HT-29 (cell line): ENCODE results near the gene GORAB. TPM values are rescaled to one million over a fixed set of nuclear protein-coding genes. Genes with fewer than 3 reads are reported as not detected.

Source experiments
- DNase-seq: peaks from one replicate; pipeline ENCODE4 v3.0.0-alpha.2; 2015; ENCODE audit warnings: low spot score
- total RNA-seq: library from RNA; depleted of rRNA; stranded (reverse); fragments of >200 nt; shearing (Covaris generic); gene quantifications from 2 replicates; pipeline ENCODE4 v1.2.3, GENCODE V29; 2014

The GORAB gene
- total RNA-seq, 1 experiment from 2014 or later = 2.6 TPM

DNA sequence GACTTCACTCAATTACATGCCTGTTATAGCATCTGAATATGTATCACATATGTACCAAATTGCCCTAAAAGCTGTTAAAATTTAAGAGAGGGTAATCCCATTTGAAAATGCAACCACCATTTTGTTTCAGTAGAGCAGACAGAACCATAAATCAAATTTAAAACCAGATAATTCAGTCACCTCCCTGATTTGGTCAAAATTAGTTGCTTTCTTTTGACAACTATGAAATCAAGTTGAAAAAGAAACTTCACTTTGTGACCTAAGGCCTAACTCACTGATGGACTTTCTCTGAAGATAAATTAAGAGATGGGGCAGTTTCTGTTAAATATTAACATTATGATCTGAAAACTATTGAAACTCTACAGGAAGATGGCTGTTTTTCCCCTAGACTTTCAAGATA lies 6.7 kb downstream of the GORAB start:
- DNase-seq = no peak

DNA sequence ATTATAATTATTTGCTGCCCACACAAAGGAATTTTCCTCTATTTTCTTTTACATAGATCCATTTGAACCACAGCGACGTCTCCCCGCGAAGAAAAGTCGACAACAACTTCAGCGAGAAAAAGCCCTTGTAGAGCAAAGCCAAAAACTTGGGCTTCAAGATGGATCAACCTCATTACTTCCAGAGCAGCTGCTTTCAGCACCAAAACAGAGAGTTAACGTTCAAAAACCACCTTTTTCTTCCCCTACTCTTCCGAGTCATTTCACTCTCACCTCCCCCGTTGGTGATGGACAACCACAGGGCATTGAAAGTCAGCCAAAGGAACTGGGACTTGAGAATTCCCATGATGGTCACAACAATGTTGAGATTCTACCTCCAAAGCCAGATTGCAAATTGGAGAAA lies 7.2 kb downstream of the GORAB start:
- DNase-seq = no peak

- no peak for DNase-seq
These were observed 12.7 kb downstream of the GORAB start for GRCh38 chr1:170544624-170545023.

- DNase-seq = no peak
These were observed 13.5 kb downstream of the GORAB start for GRCh38 chr1:170545476-170545875.

DNA sequence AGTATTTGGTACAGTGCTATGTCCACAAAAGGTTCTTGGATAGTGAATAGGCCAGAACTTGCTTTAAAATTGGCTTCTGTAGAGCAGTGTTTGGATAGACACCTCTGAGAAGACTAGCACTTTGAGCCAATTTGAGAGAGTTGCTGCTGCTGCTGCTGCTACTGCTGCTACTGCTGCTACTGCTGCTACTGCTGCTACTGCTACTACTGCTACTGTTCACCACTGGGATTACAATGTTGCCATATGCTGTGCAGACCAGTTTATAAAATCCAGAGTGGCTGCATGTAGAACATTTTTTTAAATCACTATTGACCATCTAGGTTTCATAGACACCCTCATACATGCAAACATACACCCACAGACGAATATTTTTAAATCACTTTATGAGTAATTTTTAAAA lies 15.3 kb downstream of the GORAB start:
- no peak for DNase-seq

GRCh38 chr1:170548497-170548896 lies 16.5 kb downstream of the GORAB start:
- no peak for DNase-seq

DNA sequence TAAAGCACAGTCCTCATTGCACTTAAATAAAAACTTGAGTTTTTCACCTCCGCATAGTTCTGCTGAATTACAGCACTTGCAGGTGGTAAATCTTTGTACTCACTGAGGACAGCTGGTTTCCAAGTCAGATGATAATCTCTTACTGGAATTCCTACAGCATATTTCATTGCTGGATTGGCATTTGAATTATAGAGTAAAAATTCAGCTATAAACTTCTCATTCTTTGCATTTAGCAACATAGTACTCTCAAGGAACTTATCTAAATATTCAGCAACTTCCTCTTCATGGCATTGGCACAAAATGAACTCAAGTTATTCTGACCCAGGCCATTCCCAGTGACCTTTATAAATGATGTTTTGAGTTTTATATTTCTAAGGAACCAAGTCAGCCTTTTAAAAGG lies 23.4 kb downstream of the GORAB start:
- DNase-seq = no peak

DNA sequence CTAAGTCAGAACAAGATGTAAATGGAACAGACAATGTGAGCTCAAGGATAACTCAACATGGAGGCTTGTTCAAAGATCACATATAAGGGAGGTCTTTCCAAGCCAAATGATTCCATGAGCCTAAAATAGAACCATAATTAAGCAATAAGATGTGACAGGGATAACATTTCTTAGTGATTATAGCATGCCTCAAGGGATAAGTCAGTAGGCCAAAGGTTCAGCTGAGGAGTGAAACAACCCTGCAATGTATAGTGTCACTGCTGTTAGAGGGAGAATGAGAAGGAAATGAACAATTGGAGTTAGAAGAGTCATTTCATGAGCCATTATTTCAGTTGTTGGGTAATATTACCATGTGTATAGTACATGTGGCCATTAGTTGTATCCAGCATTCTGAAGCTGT lies 25.0 kb downstream of the GORAB start:
- DNase-seq = no peak

GRCh38 chr1:170558731-170559130 lies 26.8 kb downstream of the GORAB start:
- no peak for DNase-seq

GRCh38 chr1:170559166-170559565 lies 27.2 kb downstream of the GORAB start:
- no peak for DNase-seq

DNA sequence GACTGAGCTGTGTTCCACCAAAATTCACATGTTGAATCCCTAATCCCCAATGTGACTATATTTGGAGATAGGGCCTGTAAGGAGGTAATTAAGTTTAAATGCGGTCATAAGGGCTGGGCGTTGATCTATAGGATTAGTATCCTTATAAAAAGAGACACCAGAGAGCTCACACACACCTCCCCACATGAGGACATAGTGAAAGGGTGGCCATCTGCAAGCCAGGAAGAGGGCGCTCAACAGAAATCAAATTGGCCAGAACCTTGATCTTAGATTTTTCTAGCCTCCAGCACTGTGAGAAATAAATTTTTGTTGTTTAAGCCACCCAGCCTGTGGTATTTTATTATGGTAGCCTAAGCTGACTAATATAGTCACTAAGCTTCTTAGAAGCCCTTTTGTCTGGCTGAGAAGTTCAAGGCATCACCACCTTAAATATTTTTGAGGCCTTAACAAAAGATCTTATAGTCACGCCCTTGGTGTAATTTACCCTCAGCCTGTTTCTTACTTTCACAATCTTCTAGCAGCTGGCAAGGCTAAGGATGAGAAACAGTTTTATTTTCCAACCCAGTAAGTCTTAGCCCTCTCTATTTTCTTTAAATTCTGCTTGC lies 28.8 kb downstream of the GORAB start:
- no peak for DNase-seq

- DNase-seq = peak; percentile 55
These were observed 30.8 kb downstream of the GORAB start for GRCh38 chr1:170562646-170563338.

DNA sequence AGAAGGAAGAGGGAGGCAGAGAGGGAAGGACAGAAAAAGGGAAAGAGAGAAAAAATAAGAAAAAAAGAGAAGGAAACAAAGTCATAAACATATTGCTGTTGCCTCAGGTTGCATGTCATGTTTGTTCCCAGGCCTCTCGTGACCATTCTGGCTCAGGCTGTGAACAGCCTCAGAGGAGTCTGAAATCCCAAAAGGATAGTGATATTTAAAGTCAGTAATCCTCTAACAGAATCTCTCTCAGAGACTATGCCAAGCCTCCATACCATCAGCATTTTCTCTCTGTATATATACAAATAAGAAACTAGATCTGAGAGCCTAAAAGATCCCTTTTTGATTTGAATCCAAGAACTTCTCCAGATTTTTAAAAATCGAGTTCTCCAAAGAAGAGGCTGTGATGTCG lies 35.2 kb downstream of the GORAB start:
- DNase-seq = no peak

DNA sequence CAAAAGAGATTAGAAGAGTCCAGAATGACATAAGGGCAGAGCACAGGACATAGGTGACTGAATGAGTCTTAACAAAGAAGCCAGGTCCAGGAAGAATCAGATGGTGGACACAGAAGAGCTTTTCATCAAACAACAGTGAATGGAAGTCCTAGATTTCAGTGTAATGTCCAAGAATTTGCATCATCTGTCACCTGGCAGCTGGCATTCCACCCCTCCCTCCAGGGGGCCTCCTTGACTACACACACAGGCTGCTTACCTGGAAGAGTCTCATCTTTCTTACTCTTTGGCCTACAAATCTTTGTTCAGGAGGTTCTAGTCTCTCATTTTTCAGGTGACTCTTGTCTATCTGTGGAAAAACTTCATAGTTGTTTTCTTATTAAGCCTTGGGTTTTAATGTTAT lies 36.2 kb downstream of the GORAB start:
- no peak for DNase-seq

GRCh38 chr1:170576980-170577379 lies 45.0 kb downstream of the GORAB start:
- no peak for DNase-seq

DNA sequence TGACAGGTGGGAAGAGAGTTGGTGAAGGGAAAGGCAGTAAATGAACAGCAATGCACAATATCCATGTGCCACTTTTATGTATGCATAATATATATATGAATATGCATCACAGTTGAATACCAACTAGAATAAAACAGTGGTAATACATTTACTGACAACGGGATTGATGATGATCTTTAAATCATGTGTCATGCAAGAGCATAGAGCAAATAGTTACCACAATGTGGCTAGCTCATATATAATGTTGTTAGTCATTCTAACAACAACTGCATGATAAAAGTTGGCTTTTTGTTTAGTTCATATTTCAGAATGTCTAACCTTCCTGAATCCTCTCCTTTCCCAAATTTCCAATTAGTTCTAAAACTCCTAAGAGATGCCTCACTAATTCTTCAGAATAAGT lies 46.4 kb downstream of the GORAB start:
- DNase-seq = no peak

DNA sequence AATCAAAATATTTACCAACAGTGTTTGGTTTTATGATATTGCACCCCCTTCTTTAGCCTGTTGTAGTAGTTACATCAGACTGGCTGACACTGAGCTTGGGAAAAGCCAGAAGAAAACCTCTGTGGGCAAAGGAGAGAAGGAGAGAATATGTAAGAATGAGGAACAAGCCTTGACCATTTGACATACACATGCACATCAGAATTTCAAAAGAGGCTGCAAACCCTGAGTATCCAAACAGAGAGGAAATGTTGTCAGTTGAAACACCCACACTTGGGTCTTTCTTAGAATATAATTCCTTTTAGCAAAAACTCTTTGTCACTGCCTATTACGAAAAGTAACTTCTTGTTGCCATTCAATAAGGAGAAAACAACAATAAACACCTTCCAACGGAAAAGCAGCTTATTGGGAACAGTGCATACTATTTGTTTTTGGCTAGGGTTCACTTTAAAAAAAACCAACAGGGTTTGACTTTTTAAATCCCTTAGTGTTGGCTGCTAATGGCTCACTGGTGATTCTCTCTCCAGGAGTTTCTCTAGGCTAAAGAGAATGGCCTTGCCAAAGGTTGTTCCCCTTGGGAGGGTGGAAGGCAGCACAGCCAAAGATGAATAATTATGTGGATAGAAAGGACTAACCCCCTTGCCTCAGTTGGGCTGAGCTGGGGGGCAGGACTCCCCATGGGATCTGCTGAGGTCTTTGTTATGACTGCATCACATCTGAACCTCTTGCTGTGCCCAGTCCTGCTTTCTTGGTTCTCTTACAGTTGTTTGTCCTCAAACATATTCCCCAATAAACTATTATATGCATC lies 48.9 kb downstream of the GORAB start:
- DNase-seq = no peak

DNA sequence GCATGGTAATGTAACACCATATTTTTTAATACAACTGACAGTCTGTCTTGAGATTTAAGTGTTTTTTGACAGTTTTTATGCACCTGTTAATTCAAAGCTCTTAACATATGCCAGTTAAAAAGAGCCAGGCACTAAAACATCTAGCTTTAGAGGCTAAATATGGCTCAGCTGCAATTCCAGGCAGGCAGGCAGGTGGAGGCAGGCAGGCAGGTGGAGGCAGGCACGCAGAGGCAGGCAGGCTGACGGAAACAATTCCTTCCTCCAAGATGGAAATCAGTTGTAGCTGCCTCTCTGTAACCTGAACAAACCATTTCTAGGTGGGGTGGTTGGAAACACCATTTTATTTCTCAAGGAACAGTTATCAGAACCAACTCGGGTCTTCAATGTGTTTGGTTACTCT lies 51.2 kb downstream of the GORAB start:
- no peak for DNase-seq

GRCh38 chr1:170586321-170587252 lies 54.6 kb downstream of the GORAB start:
- no peak for DNase-seq

DNA sequence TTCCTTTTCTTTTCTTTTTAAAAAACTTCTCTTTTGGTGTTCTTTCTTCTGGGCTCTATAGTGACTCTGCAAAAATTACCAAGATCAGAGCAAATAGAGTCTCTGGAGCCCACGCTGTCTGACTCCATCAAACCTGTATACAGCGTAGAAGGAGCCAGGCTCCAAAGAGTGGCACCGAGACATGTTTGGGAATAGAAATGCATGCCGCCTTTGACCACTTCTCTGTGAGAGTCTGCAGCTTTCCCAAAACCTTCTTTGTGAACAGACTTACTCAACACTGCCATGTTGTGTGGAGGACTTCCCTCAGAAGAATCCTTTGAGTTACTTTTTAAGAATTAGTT lies 55.3 kb downstream of the GORAB start:
- DNase-seq = no peak

GRCh38 chr1:170590921-170591705 lies 59.1 kb downstream of the GORAB start:
- DNase-seq = no peak
